ENCODE results near the gene PKNOX2.

Gene PKNOX2

GRCh38 chr11:125141686-125142535, 22.6 kb upstream of the PKNOX2 start:
- Histone ChIP-seq H3K4me1 (ENCODE audit: insufficient read depth, low read length) (peaks cover 27% of the 10 kb centered on the region), H3K9ac (ENCODE audit: low read depth, low read length) (no peak overlapping the region; the same call in 1 of the 2 replicates)

DNA sequence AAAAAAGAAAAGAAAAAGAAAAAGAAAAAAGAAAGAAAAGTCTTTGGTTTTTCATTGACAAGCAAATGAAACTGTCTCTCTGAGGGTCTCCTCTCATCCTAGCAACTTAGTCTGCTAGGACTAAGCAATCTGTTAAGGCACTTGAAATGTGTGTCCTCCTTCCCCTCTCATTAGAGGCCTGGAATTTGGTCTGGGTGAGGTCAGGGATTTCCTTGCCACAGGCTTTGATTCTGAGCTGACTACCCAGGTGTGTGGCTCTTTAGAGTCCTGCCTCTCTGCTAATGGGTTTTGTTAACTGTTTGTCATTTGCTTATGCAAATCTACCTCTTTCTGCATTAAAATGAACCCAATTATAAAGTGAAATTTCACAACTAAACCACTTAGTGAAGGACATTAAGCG, 18.3 kb upstream of the PKNOX2 start:
- H3K9ac ChIP-seq (ENCODE audit: low read depth, low read length), result no peak overlapping the region
- H3K4me1 ChIP-seq (ENCODE audit: insufficient read depth, low read length), result peaks cover 6% of the 10 kb centered on the region
- H3K9me3 ChIP-seq (ENCODE audit: control insufficient read depth, insufficient read depth, low read length), result no peaks in the 10 kb centered on the region
- no peaks in the 10 kb centered on the region for H3K36me3 ChIP-seq (ENCODE audit: insufficient read depth, low read length)

More at GRCh38 chr11:125141686-125142535, 22.6 kb upstream of the PKNOX2 start:
- H3K9me3 ChIP-seq (ENCODE audit: control insufficient read depth, insufficient read depth, low read length), result no peaks in the 10 kb centered on the region
- H3K36me3 ChIP-seq (ENCODE audit: insufficient read depth, low read length), result no peaks in the 10 kb centered on the region

- H3K36me3 ChIP-seq (ENCODE audit: insufficient read depth, low read length), result no peaks in the 10 kb centered on the region
- H3K9me3 ChIP-seq (ENCODE audit: control insufficient read depth, insufficient read depth, low read length), result no peaks in the 10 kb centered on the region
- H3K4me1 ChIP-seq (ENCODE audit: insufficient read depth, low read length), result no peaks in the 10 kb centered on the region
- H3K9ac ChIP-seq (ENCODE audit: low read depth, low read length), result no peak overlapping the region
Observed at GRCh38 chr11:125147280-125147679, 17.3 kb upstream of the PKNOX2 start.

DNA sequence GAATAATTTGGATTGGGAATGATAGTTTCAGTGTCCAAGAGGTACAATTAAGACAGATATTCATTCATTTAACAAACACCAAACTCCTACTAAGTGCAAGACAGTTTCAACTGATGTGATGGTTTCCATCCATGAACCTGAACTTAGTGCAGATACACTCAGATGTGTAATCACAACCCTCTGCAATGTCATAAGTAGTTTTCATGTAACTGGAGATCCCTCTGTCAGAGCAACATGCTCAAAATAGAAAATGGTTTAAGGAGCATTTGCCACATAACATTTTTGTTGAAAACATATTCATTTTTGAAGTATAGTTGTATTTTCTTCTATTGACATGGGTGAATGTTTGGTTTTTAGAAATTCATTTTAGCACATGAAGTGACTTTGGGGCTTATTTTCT, 16.5 kb upstream of the PKNOX2 start:
- Histone ChIP-seq H3K36me3 (ENCODE audit: insufficient read depth, low read length) (no peaks in the 10 kb centered on the region), H3K9ac (ENCODE audit: low read depth, low read length) (no peak overlapping the region), H3K9me3 (ENCODE audit: control insufficient read depth, insufficient read depth, low read length) (no peaks in the 10 kb centered on the region), H3K4me1 (ENCODE audit: insufficient read depth, low read length) (no peaks in the 10 kb centered on the region)

DNA sequence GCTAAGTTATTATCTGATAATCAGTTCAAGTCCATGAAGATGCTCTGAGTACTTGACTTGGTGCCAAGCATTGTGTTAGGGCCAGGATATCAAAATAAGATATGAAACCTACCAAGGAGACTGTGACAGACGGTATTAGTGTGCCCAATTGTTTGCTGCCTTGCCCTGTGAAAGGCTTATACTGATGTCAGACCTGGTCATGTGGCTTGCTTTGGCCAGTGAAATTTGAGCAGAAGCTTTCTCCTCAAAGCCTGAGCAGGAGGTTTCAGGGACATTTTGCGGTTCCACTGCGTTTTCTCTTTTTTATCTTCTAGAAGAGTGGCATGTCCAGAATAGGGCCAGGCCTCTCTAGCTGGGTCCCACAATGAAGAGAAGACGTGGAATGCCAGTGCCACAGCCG, 15.8 kb upstream of the PKNOX2 start:
- H3K9me3 ChIP-seq (ENCODE audit: control insufficient read depth, insufficient read depth, low read length), result no peaks in the 10 kb centered on the region
- H3K36me3 ChIP-seq (ENCODE audit: insufficient read depth, low read length), result no peaks in the 10 kb centered on the region
- no peak overlapping the region for H3K9ac ChIP-seq (ENCODE audit: low read depth, low read length)
- H3K4me1 ChIP-seq (ENCODE audit: insufficient read depth, low read length), result no peaks in the 10 kb centered on the region

- no peaks in the 10 kb centered on the region for H3K36me3 ChIP-seq (ENCODE audit: insufficient read depth, low read length)
Observed at GRCh38 chr11:125153837-125154236, 10.7 kb upstream of the PKNOX2 start.

GRCh38 chr11:125154378-125155099, 10.0 kb upstream of the PKNOX2 start:
- no peaks in the 10 kb centered on the region for H3K36me3 ChIP-seq (ENCODE audit: insufficient read depth, low read length)
- H3K4me1 ChIP-seq (ENCODE audit: insufficient read depth, low read length), result no peaks in the 10 kb centered on the region; the same call in 1 of the 2 replicates
- H3K9me3 ChIP-seq (ENCODE audit: control insufficient read depth, insufficient read depth, low read length), result no peaks in the 10 kb centered on the region
- no peak overlapping the region for H3K9ac ChIP-seq (ENCODE audit: low read depth, low read length)

More at GRCh38 chr11:125153837-125154236, 10.7 kb upstream of the PKNOX2 start:
- no peaks in the 10 kb centered on the region; the same call in 1 of the 2 replicates for H3K4me1 ChIP-seq (ENCODE audit: insufficient read depth, low read length)
- H3K9me3 ChIP-seq (ENCODE audit: control insufficient read depth, insufficient read depth, low read length), result no peaks in the 10 kb centered on the region
- H3K9ac ChIP-seq (ENCODE audit: low read depth, low read length), result no peak overlapping the region

GRCh38 chr11:125155100-125155444, 9.5 kb upstream of the PKNOX2 start:
- Histone ChIP-seq H3K9ac (ENCODE audit: low read depth, low read length) (no peak overlapping the region), H3K4me1 (ENCODE audit: insufficient read depth, low read length) (no peaks in the 10 kb centered on the region; the same call in 1 of the 2 replicates), H3K36me3 (ENCODE audit: insufficient read depth, low read length) (no peaks in the 10 kb centered on the region), H3K9me3 (ENCODE audit: control insufficient read depth, insufficient read depth, low read length) (no peaks in the 10 kb centered on the region)

GRCh38 chr11:125155767-125156166, 8.8 kb upstream of the PKNOX2 start:
- no peaks in the 10 kb centered on the region for H3K36me3 ChIP-seq (ENCODE audit: insufficient read depth, low read length)
- H3K9me3 ChIP-seq (ENCODE audit: control insufficient read depth, insufficient read depth, low read length), result no peaks in the 10 kb centered on the region
- no peaks in the 10 kb centered on the region; the same call in 1 of the 2 replicates for H3K4me1 ChIP-seq (ENCODE audit: insufficient read depth, low read length)
- H3K9ac ChIP-seq (ENCODE audit: low read depth, low read length), result no peak overlapping the region

DNA sequence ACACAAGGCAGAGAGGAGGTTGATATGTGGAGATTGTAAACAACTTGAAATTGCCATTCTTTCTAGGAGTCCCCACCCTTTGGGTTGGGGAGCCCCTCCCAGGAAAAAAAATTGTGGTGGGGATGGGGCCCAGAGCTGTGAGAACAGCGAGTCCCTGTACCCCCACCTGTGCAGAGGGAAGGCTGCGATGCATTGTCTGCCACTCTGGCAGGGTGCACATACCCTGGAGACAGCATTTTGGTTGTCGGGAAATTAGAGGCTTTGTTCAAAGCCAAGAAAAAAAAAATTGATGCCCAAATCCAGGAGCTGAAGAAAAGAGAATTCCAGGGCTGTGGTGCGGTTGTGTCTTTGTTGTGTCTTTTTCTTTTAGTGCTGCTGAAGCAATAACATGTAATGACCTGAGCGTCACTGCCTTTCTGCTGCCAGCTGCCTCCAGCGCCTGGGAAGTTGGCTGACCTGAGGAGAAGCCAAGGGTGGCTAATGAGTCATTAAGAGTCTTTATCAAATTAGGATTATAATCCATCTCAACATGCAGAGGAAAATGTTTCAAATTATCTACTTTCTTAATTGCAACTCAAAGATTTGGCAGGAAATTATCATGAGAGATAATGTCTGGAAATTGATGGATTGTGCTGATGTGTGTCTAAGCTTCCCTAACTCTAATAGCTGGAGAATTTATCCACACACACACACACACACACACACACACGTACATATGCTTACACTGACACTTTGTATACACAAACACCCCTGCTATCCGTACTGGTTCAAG, 8.0 kb upstream of the PKNOX2 start:
- Histone ChIP-seq H3K36me3 (ENCODE audit: insufficient read depth, low read length) (no peaks in the 10 kb centered on the region), H3K9ac (ENCODE audit: low read depth, low read length) (no peak overlapping the region), H3K9me3 (ENCODE audit: control insufficient read depth, insufficient read depth, low read length) (no peaks in the 10 kb centered on the region), H3K4me1 (ENCODE audit: insufficient read depth, low read length) (no peaks in the 10 kb centered on the region; the same call in 1 of the 2 replicates)

DNA sequence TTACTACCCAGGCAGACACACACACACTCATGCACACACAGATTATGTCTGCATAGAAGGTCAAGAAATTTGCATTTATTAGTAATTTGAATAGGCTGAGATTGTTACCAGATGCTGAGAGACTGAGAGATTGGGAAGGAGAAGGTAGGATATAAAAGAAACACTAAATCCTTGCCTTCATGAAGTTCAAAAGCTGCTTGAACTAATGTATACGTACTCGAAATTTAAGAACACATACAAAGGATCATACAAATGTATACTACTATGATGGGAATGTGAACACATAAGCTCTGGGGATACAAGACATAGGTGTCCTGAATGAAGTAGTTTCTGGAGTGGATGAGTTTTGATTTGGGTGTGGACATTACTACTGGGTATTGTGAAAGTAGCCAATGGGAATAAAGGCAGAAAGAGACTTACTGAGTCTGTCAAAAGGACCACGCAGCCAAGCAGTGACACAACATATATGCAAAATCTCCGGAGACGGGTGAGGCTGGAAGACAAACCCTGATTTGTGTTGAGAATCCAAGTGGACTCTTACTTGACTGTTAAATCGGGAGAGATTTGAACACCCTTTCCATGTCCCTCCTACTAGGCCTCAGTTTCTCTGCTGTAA, 7.3 kb upstream of the PKNOX2 start:
- no peaks in the 10 kb centered on the region for H3K36me3 ChIP-seq (ENCODE audit: insufficient read depth, low read length)
- H3K4me1 ChIP-seq (ENCODE audit: insufficient read depth, low read length), result peaks cover 2% of the 10 kb centered on the region
- no peak overlapping the region for H3K9ac ChIP-seq (ENCODE audit: low read depth, low read length)
- H3K9me3 ChIP-seq (ENCODE audit: control insufficient read depth, insufficient read depth, low read length), result no peaks in the 10 kb centered on the region

GRCh38 chr11:125157953-125158680, 6.4 kb upstream of the PKNOX2 start:
- H3K36me3 ChIP-seq (ENCODE audit: insufficient read depth, low read length), result no peaks in the 10 kb centered on the region
- H3K4me1 ChIP-seq (ENCODE audit: insufficient read depth, low read length), result peaks cover 11% of the 10 kb centered on the region
- H3K9ac ChIP-seq (ENCODE audit: low read depth, low read length), result no peak overlapping the region
- no peaks in the 10 kb centered on the region for H3K9me3 ChIP-seq (ENCODE audit: control insufficient read depth, insufficient read depth, low read length)

DNA sequence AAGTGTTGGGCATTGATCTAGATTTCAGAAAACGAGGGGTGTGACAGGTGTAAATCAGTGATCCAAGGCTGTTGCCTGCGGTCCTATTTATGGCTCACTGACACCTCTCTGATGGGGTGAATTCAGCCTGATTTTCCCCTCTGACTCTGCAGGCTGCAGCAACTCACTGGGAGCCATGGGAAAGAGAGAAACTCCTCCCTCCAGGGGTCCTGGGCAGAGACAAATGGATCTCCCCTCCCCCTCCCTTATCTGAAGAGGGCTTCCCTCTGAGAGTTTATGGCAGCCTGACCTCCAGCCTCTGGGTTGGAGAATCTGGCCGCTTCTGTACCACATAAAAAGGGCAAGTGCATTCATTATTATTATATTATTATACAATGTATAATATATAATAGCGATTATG, 1.8 kb upstream of the PKNOX2 start:
- H3K36me3 ChIP-seq (ENCODE audit: insufficient read depth, low read length), result no peaks in the 10 kb centered on the region
- H3K9me3 ChIP-seq (ENCODE audit: control insufficient read depth, insufficient read depth, low read length), result no peaks in the 10 kb centered on the region
- H3K4me1 ChIP-seq (ENCODE audit: insufficient read depth, low read length), result peaks cover 22% of the 10 kb centered on the region
- H3K9ac ChIP-seq (ENCODE audit: low read depth, low read length), result no peak overlapping the region

Data from ES-I3 (cell line).